SK-N-SH treated with all-trans-retinoic acid at 6 μM for 48 hours (cell line): ENCODE measurements around the gene WNK1.

Experiments
- ATAC-seq: fragments of 200-7000 bp; cut with Tn5 transposase; 3 replicates; pipeline ENCODE4 v1.9.1; 2020; ENCODE audit warnings: mild to moderate bottlenecking, moderate library complexity
- ARNTL ChIP-seq: fragments of 450-650 bp; formaldehyde crosslinking; IDR thresholded peaks from 2 replicates; pipeline ENCODE4 v1.5.0; 2020; ENCODE audit warnings: low read depth, mild to moderate bottlenecking, moderate library complexity, borderline replicate concordance
- BACH2 ChIP-seq: fragments of 250-450 bp; sonication (Bioruptor Pico); IDR thresholded peaks from 2 replicates; pipeline ENCODE4 v1.9.0; 2021; ENCODE audit warnings: mild to moderate bottlenecking, borderline replicate concordance
- CSDC2 ChIP-seq: fragments of 250-450 bp; sonication (Bioruptor Pico); IDR thresholded peaks from 2 replicates; pipeline ENCODE4 v1.5.0; 2020; ENCODE audit warnings: mild to moderate bottlenecking, moderate library complexity
- ESRRG ChIP-seq: fragments of 250-450 bp; sonication (Bioruptor Pico); IDR thresholded peaks from 2 replicates; pipeline ENCODE4 v1.6.1; 2021; ENCODE audit warnings: mild to moderate bottlenecking
- ISL1 ChIP-seq: fragments of 250-450 bp; sonication (Bioruptor Pico); IDR thresholded peaks from 2 replicates; pipeline ENCODE4 v2.1.2; 2022; ENCODE audit warnings: mild to moderate bottlenecking, moderate library complexity
- PPARA ChIP-seq: fragments of 250-450 bp; sonication (Bioruptor Pico); IDR thresholded peaks from 2 replicates; pipeline ENCODE4 v1.5.0; 2020; ENCODE audit warnings: mild to moderate bottlenecking, borderline replicate concordance
- RARB ChIP-seq: fragments of 250-450 bp; sonication (Bioruptor Pico); IDR thresholded peaks from 2 replicates; pipeline ENCODE4 v1.8.0; 2021; ENCODE audit warnings: mild to moderate bottlenecking, moderate library complexity
- SNAI2 ChIP-seq: fragments of 250-450 bp; sonication (Bioruptor Pico); IDR thresholded peaks from 2 replicates; pipeline ENCODE4 v1.5.0; 2020; ENCODE audit warnings: mild to moderate bottlenecking, moderate library complexity
- TCF4 ChIP-seq: fragments of 250-450 bp; sonication (Bioruptor Pico); IDR thresholded peaks from 2 replicates; pipeline ENCODE4 v1.8.0; 2021; ENCODE audit warnings: mild to moderate bottlenecking, moderate library complexity, borderline replicate concordance
- ZC3H10 ChIP-seq: fragments of 250-450 bp; sonication (Bioruptor Pico); IDR thresholded peaks from 2 replicates; pipeline ENCODE4 v1.5.1; 2021; ENCODE audit warnings: mild to moderate bottlenecking, moderate library complexity
- ZFP30 ChIP-seq: fragments of 450-650 bp; formaldehyde crosslinking; IDR thresholded peaks from 2 replicates; pipeline ENCODE4 v1.5.0; 2022; ENCODE audit warnings: mild to moderate bottlenecking, moderate library complexity
- ZNF565 ChIP-seq: fragments of 450-650 bp; formaldehyde crosslinking; conservative IDR thresholded peaks from 2 replicates; pipeline ENCODE4 v1.5.0; 2020; ENCODE audit warnings: low read depth, mild to moderate bottlenecking, moderate library complexity
- ZNF70 ChIP-seq: fragments of 450-650 bp; formaldehyde crosslinking; IDR thresholded peaks from 2 replicates; pipeline ENCODE4 v1.5.0; 2020; ENCODE audit warnings: mild to moderate bottlenecking, moderate library complexity
- ZNF8 ChIP-seq: fragments of 450-650 bp; formaldehyde crosslinking; IDR thresholded peaks from 2 replicates; pipeline ENCODE4 v1.5.0; 2020; ENCODE audit warnings: mild to moderate bottlenecking, moderate library complexity
- TF ChIP-seq, protein P1 (sequence below): fragments of 250-450 bp; sonication (Bioruptor Pico); IDR thresholded peaks from 2 replicates; pipeline ENCODE4 v1.5.1; 2021; ENCODE audit warnings: mild to moderate bottlenecking, moderate library complexity
- TF ChIP-seq, protein P2 (sequence below): fragments of 250-450 bp; sonication (Bioruptor Pico); IDR thresholded peaks from 2 replicates; pipeline ENCODE4 v1.5.0; 2020; ENCODE audit warnings: mild to moderate bottlenecking, moderate library complexity
- TF ChIP-seq, protein P3 (sequence below): fragments of 250-450 bp; sonication (Bioruptor Pico); IDR thresholded peaks from 2 replicates; pipeline ENCODE4 v1.8.0; 2020; ENCODE audit warnings: mild to moderate bottlenecking, moderate library complexity, borderline replicate concordance
- TF ChIP-seq, protein P4 (sequence below): fragments of 250-450 bp; sonication (Bioruptor Pico); IDR thresholded peaks from 2 replicates; pipeline ENCODE4 v1.8.0; 2021; ENCODE audit warnings: low read depth, mild to moderate bottlenecking, moderate library complexity, borderline replicate concordance

WNK1 gene

DNA sequence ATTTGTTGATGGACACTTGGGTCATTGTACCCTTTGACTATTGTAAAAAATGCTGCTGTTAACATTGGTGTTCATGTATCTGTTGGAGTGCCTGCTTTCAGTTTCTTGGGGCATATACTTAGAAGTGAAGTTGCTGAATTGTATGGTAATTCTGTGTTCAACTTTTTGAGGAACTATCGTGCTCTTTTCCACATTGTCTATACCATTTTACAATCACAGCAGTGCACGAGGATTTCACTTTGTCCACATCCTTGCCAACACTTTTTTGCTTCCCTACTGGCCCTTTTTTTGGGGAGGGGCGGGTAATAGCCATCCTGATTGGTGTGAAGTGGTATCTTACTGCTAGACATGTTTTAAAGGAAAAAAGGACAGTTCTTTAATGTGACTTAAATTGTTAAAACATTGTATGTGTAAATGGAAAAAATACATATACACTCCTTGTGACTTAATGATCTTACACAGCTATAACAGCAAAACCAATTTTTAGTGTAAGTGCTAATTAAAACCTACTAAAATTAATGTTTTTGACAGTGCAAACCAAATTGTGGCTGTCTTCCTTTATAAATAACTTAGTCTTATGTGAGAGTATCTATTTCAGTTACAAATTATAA is 52.7 kb downstream of the WNK1 start:
- no peak for TF ChIP-seq ZNF565
- TF ChIP-seq PPARA (CRISPR knock-in tag) = no peak
- TF ChIP-seq, protein P1, sequence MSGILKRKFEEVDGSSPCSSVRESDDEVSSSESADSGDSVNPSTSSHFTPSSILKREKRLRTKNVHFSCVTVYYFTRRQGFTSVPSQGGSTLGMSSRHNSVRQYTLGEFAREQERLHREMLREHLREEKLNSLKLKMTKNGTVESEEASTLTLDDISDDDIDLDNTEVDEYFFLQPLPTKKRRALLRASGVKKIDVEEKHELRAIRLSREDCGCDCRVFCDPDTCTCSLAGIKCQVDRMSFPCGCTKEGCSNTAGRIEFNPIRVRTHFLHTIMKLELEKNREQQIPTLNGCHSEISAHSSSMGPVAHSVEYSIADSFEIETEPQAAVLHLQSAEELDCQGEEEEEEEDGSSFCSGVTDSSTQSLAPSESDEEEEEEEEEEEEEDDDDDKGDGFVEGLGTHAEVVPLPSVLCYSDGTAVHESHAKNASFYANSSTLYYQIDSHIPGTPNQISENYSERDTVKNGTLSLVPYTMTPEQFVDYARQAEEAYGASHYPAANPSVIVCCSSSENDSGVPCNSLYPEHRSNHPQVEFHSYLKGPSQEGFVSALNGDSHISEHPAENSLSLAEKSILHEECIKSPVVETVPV (CRISPR knock-in tag) = no peak
- TF ChIP-seq TCF4 = no peak
- no peak for TF ChIP-seq ESRRG
- no peak for TF ChIP-seq ZNF8
- TF ChIP-seq ZC3H10 (CRISPR knock-in tag) = no peak
- TF ChIP-seq, protein P2, sequence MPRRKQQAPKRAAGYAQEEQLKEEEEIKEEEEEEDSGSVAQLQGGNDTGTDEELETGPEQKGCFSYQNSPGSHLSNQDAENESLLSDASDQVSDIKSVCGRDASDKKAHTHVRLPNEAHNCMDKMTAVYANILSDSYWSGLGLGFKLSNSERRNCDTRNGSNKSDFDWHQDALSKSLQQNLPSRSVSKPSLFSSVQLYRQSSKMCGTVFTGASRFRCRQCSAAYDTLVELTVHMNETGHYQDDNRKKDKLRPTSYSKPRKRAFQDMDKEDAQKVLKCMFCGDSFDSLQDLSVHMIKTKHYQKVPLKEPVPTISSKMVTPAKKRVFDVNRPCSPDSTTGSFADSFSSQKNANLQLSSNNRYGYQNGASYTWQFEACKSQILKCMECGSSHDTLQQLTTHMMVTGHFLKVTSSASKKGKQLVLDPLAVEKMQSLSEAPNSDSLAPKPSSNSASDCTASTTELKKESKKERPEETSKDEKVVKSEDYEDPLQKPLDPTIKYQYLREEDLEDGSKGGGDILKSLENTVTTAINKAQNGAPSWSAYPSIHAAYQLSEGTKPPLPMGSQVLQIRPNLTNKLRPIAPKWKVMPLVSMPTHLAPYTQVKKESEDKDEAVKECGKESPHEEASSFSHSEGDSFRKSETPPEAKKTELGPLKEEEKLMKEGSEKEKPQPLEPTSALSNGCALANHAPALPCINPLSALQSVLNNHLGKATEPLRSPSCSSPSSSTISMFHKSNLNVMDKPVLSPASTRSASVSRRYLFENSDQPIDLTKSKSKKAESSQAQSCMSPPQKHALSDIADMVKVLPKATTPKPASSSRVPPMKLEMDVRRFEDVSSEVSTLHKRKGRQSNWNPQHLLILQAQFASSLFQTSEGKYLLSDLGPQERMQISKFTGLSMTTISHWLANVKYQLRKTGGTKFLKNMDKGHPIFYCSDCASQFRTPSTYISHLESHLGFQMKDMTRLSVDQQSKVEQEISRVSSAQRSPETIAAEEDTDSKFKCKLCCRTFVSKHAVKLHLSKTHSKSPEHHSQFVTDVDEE (CRISPR knock-in tag) = no peak

DNA sequence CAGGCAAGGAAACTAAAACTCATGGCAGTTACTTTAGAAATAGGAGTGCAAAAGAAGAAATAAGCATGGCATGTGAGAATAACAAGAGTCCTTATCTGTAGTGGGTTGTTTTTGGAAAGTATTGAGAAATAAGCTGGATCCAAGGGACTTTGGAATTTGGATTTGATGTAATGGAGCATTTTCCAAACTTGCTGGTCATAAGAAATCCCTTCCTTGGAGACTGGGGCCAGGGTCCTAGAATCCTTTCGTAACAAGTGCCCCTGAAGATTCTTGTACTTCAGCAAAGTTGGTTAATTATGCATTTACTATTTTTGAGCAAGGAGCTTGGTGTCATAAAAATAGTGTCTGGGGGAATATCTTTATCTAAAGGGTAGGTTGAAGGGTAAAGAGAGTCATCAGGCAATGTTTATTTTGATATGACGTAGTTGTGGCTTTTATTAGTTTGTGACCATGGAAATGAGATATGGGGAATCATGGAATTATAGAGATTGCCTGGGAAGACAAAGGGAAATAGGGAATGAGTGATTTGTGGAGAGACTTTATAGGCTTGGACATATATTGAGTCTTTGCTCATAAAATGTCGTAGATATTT is 53.9 kb downstream of the WNK1 start:
- no peak for ATAC-seq
- no peak for TF ChIP-seq ARNTL (CRISPR knock-in tag)
- TF ChIP-seq ISL1 = no peak
- TF ChIP-seq SNAI2 (CRISPR knock-in tag) = no peak
- TF ChIP-seq ZNF8 = no peak
- TF ChIP-seq ZFP30 (CRISPR knock-in tag) = no peak
- no peak for TF ChIP-seq CSDC2 (CRISPR knock-in tag)
- TF ChIP-seq ZNF70 (CRISPR knock-in tag) = no peak
- TF ChIP-seq PPARA (CRISPR knock-in tag) = no peak
- no peak for TF ChIP-seq RARB (CRISPR knock-in tag)
- TF ChIP-seq, protein P2 (CRISPR knock-in tag) = no peak
- TF ChIP-seq, all 23 proteins: peak for 0

More for the DNA sequence above, 52.7 kb downstream of the WNK1 start:
- no peak for ATAC-seq

DNA sequence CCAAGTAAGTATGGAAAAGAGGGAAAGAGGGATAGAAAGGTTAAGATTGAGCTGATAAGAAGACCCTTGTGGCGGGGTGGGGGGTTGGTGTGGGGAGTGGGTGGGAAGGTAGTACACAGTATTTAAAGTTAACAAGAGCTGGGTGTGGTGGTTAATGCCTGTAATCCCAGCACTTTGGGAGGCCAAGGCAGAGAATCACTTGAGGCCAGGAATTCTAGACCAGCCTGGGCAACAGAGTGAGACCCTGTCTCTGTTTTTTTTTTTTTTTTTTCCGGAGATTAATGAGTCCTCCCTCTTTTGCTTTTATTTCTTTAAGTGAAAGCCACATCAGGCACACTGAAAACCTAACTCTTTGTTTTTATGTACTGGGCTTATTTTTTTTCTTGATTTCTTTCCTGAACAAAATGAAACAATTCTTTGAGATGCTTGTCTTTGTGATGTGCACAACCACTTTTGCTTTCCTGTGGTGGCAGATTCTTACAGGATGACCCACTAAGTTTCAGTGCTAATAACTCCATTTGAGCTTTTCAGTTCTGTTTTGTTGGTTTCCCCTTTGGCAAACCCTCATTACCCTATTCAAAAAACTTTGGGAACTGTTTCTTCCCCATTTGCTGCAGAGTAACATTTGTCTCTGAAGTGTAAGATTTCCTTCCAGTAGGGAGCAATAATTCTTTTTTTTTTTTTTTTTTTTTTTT is 54.8 kb downstream of the WNK1 start:
- TF ChIP-seq, protein P2 (CRISPR knock-in tag) = no peak
- TF ChIP-seq, protein P3, sequence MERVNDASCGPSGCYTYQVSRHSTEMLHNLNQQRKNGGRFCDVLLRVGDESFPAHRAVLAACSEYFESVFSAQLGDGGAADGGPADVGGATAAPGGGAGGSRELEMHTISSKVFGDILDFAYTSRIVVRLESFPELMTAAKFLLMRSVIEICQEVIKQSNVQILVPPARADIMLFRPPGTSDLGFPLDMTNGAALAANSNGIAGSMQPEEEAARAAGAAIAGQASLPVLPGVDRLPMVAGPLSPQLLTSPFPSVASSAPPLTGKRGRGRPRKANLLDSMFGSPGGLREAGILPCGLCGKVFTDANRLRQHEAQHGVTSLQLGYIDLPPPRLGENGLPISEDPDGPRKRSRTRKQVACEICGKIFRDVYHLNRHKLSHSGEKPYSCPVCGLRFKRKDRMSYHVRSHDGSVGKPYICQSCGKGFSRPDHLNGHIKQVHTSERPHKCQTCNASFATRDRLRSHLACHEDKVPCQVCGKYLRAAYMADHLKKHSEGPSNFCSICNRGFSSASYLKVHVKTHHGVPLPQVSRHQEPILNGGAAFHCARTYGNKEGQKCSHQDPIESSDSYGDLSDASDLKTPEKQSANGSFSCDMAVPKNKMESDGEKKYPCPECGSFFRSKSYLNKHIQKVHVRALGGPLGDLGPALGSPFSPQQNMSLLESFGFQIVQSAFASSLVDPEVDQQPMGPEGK = no peak
- no peak for TF ChIP-seq BACH2 (CRISPR knock-in tag)
- no peak for TF ChIP-seq CSDC2 (CRISPR knock-in tag)
- TF ChIP-seq, protein P1 (CRISPR knock-in tag) = no peak
- TF ChIP-seq, protein P4, sequence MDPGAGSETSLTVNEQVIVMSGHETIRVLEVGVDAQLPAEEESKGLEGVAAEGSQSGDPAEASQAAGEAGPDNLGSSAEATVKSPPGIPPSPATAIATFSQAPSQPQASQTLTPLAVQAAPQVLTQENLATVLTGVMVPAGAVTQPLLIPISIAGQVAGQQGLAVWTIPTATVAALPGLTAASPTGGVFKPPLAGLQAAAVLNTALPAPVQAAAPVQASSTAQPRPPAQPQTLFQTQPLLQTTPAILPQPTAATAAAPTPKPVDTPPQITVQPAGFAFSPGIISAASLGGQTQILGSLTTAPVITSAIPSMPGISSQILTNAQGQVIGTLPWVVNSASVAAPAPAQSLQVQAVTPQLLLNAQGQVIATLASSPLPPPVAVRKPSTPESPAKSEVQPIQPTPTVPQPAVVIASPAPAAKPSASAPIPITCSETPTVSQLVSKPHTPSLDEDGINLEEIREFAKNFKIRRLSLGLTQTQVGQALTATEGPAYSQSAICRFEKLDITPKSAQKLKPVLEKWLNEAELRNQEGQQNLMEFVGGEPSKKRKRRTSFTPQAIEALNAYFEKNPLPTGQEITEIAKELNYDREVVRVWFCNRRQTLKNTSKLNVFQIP (CRISPR knock-in tag) = no peak
- TF ChIP-seq ARNTL (CRISPR knock-in tag) = no peak
- TF ChIP-seq ZC3H10 (CRISPR knock-in tag) = no peak
- ATAC-seq = no peak
